Hepatocyte (in vitro differentiated cells): Measurements from ENCODE around the gene MORN5.

Experiments used
- CTCF ChIP-seq: fragments of 200-600 bp; sonication (generic); IDR thresholded peaks from 2 replicates; pipeline ENCODE4 v1.5.1; 2016; ENCODE audit warnings: antibody characterized with exemption, mild to moderate bottlenecking; ENCODE audit not compliant: poor library complexity
- EZH2 ChIP-seq: fragments of 200-600 bp; sonication (generic); IDR thresholded peaks from 2 replicates; pipeline ENCODE4 v1.6.1; 2016; ENCODE audit warnings: antibody characterized with exemption, mild to moderate bottlenecking, borderline replicate concordance
- EZH2phosphoT487 ChIP-seq: fragments of 200-600 bp; sonication (generic); IDR thresholded peaks from one replicate; pipeline ENCODE4 v1.6.1; 2018; ENCODE audit warnings: antibody characterized with exemption, mild to moderate bottlenecking, low read depth, moderate library complexity; ENCODE audit not compliant: unreplicated experiment, severe bottlenecking

- TF ChIP-seq EZH2: no peak
- TF ChIP-seq CTCF: no peak
- no peak for TF ChIP-seq EZH2phosphoT487
These were observed 87.0 kb downstream of the MORN5 start for GRCh38 chr9:122246666-122247065.
